DOHH2 (cell line): Measurements from ENCODE around the gene HDHD5.
"Not testable (repeated sequence)": the region's sequence is repeated elsewhere in the genome, so short reads cannot be mapped to it uniquely, and the experiment has no call there.

Experiments used
- H3F3A ChIP-seq: fragments of 200-600 bp; sonication (generic), shearing (Covaris generic); 2 replicates; pipeline ENCODE4 v1.6.0; 2016; ENCODE audit warnings: antibody characterized with exemption, mild to moderate bottlenecking; ENCODE audit not compliant: control insufficient read depth, insufficient read depth
- H3K27ac ChIP-seq: fragments of 200-600 bp; sonication (generic); 2 replicates; pipeline ENCODE4 v1.5.1; 2014; ENCODE audit warnings: low read depth, mild to moderate bottlenecking, low read length, moderate library complexity
- H3K27me3 ChIP-seq: fragments of 200-600 bp; sonication (generic); 2 replicates; pipeline ENCODE4 v1.6.1; 2014; ENCODE audit warnings: mild to moderate bottlenecking, low read length, mixed read lengths; ENCODE audit not compliant: control insufficient read depth
- H3K36me3 ChIP-seq: fragments of 200-600 bp; sonication (generic); 2 replicates; pipeline ENCODE4 v1.6.1; 2014; ENCODE audit warnings: mild to moderate bottlenecking, low read length, moderate library complexity, mixed read lengths; ENCODE audit not compliant: control insufficient read depth
- H3K4me1 ChIP-seq: fragments of 200-600 bp; sonication (generic); 2 replicates; pipeline ENCODE4 v1.6.1; 2014; ENCODE audit warnings: mild to moderate bottlenecking, low read length, mixed read lengths; ENCODE audit not compliant: control insufficient read depth
- H3K4me2 ChIP-seq: fragments of 200-600 bp; sonication (generic); 2 replicates; pipeline ENCODE4 v1.6.0; 2014; ENCODE audit warnings: mild to moderate bottlenecking, low read length, moderate library complexity
- H3K4me3 ChIP-seq: fragments of 200-600 bp; sonication (generic); 2 replicates; pipeline ENCODE4 v1.5.1; 2014; ENCODE audit warnings: mild to moderate bottlenecking, low read length, mixed read lengths
- H3K79me2 ChIP-seq: fragments of 200-600 bp; sonication (generic); 2 replicates; pipeline ENCODE4 v1.6.1; 2014; ENCODE audit warnings: mild to moderate bottlenecking, low read length, mixed read lengths; ENCODE audit not compliant: control insufficient read depth
- H3K9me2 ChIP-seq: fragments of 200-600 bp; sonication (generic); replicated peaks from 2 replicates; pipeline ENCODE4 v1.6.1; 2014; ENCODE audit warnings: mild to moderate bottlenecking, low read length, mixed read lengths; ENCODE audit not compliant: control insufficient read depth
- H3K9me3 ChIP-seq: fragments of 200-600 bp; sonication (generic); 2 replicates; pipeline ENCODE4 v1.6.1; 2014; ENCODE audit warnings: antibody characterized with exemption, low read length, mixed read lengths; ENCODE audit not compliant: control insufficient read depth, insufficient read depth
- H4K20me1 ChIP-seq: fragments of 200-600 bp; sonication (generic); 2 replicates; pipeline ENCODE4 v1.6.0; 2014; ENCODE audit warnings: low read depth, mild to moderate bottlenecking, antibody characterized with exemption, low read length, moderate library complexity; ENCODE audit not compliant: control insufficient read depth, insufficient read depth
- EZH2phosphoT487 ChIP-seq: fragments of 200-600 bp; sonication (generic); IDR thresholded peaks from 2 replicates; pipeline ENCODE4 v1.6.1; 2017; ENCODE audit warnings: borderline replicate concordance, mild to moderate bottlenecking, antibody characterized with exemption, low read length, moderate library complexity, mixed read lengths
- TF ChIP-seq, protein P1 (sequence below): fragments of 200-600 bp; sonication (generic); IDR thresholded peaks from one replicate; pipeline ENCODE4 v1.5.1; 2014; ENCODE audit warnings: antibody characterized with exemption, mild to moderate bottlenecking, low read depth, low read length; ENCODE audit not compliant: poor library complexity, severe bottlenecking

HDHD5 gene

DNA sequence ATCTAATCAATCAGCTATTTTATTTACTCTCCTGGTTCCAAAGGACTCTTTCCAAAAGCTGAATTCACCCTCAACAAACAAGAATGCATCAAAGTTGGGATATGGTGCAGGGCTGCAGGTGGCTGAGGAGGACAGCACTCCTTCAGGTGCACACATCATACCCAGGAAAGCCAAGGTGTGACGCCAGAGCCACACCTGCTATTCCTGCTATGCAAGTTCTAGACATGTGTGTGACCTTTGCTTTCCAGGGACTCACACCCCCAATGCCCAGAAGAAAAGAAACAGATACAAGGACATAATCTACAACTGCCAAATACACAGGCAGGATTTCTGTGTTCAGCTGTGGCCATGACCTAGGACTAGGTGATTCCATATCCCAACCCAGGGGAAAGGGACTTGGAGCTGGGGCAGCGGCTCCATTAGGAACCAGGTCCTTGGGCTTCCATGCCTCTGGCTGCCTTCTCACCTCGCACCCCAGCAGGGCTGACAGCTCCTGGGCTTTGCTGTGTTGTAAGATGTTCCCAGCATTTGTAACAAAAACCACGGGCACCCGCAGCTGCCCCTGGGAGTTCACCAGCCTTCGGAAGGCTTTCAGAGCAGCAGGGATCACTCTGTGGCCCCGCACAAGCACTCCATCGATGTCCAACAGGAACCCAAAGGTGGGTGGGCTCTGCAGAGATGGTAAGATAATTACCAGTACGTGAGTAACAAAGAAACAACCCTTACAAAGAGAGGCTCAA, 9.8 kb downstream of the HDHD5 start:
- Histone ChIP-seq H3K27ac (no peak overlapping the region), H3K9me3 (no peaks in the 10 kb centered on the region), H4K20me1 (no peaks in the 10 kb centered on the region), H3K4me1 (no peaks in the 10 kb centered on the region), H3K9me2 (no peaks in the 10 kb centered on the region), H3K4me2 (no peak overlapping the region), H3K27me3 (no peaks in the 10 kb centered on the region), H3K4me3 (no peak overlapping the region), H3K36me3 (peaks cover 49% of the 10 kb centered on the region), H3F3A (no peaks in the 10 kb centered on the region), H3K79me2 (peaks cover 70% of the 10 kb centered on the region)
- TF ChIP-seq, protein P1, sequence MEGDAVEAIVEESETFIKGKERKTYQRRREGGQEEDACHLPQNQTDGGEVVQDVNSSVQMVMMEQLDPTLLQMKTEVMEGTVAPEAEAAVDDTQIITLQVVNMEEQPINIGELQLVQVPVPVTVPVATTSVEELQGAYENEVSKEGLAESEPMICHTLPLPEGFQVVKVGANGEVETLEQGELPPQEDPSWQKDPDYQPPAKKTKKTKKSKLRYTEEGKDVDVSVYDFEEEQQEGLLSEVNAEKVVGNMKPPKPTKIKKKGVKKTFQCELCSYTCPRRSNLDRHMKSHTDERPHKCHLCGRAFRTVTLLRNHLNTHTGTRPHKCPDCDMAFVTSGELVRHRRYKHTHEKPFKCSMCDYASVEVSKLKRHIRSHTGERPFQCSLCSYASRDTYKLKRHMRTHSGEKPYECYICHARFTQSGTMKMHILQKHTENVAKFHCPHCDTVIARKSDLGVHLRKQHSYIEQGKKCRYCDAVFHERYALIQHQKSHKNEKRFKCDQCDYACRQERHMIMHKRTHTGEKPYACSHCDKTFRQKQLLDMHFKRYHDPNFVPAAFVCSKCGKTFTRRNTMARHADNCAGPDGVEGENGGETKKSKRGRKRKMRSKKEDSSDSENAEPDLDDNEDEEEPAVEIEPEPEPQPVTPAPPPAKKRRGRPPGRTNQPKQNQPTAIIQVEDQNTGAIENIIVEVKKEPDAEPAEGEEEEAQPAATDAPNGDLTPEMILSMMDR, result no peak
- no peak for TF ChIP-seq EZH2phosphoT487

DNA sequence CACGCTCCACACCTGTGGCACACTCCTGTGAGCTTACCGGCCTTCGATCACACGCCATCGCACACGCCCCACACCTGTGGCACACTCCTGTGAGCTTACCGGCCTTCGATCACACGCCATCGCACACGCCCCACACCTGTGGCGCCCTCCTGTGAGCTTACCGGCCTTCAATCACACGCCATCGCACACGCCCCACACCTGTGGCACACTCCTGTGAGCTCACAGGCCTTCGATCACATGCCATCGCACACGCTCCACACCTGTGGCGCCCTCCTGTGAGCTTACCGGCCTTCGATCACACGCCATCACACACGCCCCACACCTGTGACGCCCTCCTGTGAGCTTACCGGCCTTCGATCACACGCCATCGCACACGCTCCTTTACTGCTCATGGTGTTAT, 11.6 kb downstream of the HDHD5 start:
- Histone ChIP-seq H3K36me3 (peaks cover 58% of the 10 kb centered on the region), H3K79me2 (peaks cover 52% of the 10 kb centered on the region)
- not testable (repeated sequence) for H4K20me1 ChIP-seq, H3K9me3 ChIP-seq, H3K9me2 ChIP-seq, H3K27ac ChIP-seq, H3K27me3 ChIP-seq, H3K4me2 ChIP-seq, H3K4me3 ChIP-seq, H3F3A ChIP-seq, H3K4me1 ChIP-seq

DNA sequence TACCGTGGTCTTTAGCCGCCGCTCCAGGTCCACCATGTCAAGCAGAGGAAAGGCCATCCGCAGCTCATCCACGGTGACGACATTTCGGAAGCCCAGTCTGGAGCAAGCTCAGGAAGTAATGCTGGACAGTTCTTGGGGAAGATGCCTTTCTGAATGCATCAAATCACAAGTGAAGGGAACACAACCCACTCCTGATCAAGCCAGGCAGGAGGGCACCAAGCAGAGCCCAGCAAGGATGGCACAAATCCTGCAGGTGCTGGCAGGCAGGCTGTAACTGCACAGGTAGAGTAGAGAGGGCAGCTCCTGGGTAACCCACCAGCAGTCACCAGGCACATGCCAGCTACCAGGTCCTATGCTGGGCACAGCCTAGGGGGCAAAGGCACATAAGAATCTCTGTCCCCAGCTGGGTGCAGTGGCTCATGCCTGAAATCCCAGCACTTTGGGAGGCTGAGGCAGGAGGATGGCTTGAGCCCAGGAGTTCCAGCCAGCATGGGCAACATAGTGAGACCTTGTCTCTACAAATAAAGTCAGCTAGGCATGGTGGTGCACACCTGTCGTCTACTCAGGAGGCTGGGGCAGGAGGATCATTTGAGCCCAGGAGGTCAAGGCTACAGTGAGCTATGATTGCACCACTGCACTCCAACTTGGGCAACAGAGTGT, 13.9 kb downstream of the HDHD5 start:
- Histone ChIP-seq H3K9me2 (no peaks in the 10 kb centered on the region), H3K9me3 (no peaks in the 10 kb centered on the region), H3K27me3 (no peaks in the 10 kb centered on the region), H3K36me3 (peaks cover 77% of the 10 kb centered on the region), H4K20me1 (no peaks in the 10 kb centered on the region), H3K4me1 (no peaks in the 10 kb centered on the region), H3K79me2 (peaks cover 29% of the 10 kb centered on the region), H3K4me2 (no peak overlapping the region), H3F3A (no peaks in the 10 kb centered on the region), H3K4me3 (no peak overlapping the region), H3K27ac (no peak overlapping the region)
- TF ChIP-seq, protein P1, result no peak
- TF ChIP-seq EZH2phosphoT487, result no peak

DNA sequence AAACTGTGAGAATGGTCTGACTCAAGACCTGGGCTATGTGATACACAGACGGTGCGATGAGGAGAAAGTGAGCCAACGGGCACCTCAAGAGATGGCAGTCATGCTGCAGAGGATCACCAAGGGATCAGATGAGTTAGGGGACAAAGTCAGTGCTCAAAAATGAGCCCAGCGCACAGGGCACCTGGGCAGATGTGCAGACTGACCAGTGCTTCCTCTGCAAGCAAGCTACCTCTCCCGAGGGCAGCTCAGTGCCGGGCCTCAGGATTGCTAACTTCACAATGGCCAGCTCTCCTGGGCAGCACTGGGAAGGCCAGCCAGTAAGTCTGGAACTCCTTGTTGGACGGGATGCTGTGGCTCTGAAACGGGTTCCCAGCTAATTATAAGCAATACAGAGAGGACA, 15.3 kb downstream of the HDHD5 start:
- Histone ChIP-seq H3K27me3 (no peaks in the 10 kb centered on the region), H3K9me2 (no peaks in the 10 kb centered on the region), H3K79me2 (peaks cover 16% of the 10 kb centered on the region), H3F3A (no peaks in the 10 kb centered on the region), H3K4me2 (no peak overlapping the region), H3K4me3 (no peak overlapping the region), H3K27ac (no peak overlapping the region), H3K9me3 (no peaks in the 10 kb centered on the region), H4K20me1 (no peaks in the 10 kb centered on the region), H3K4me1 (no peaks in the 10 kb centered on the region), H3K36me3 (peaks cover 76% of the 10 kb centered on the region)
- TF ChIP-seq, protein P1, result no peak
- no peak for TF ChIP-seq EZH2phosphoT487
